Prostate gland (tissue), 2 donors: Measurements from ENCODE around the gene PRKD3.

Experiments used
- CTCF ChIP-seq, 4 experiments: fragments of 200-600 bp in 2 of 4; fragments of 450-650 bp in 2 of 4; sonication (generic) in 2 of 4; IDR thresholded peaks; 1 replicate in 3 of 4; 2 replicates in 1 of 4; pipeline ENCODE4 v1.5.1; 2016 to 2019; ENCODE audit warnings: antibody characterized with exemption in 4 of 4, mild to moderate bottlenecking in 2 of 4, moderate library complexity in 2 of 4
- POLR2A ChIP-seq: fragments of 450-650 bp; IDR thresholded peaks from one replicate; pipeline ENCODE4 v1.6.1; 2016; ENCODE audit warnings: antibody characterized with exemption, mild to moderate bottlenecking

DNA sequence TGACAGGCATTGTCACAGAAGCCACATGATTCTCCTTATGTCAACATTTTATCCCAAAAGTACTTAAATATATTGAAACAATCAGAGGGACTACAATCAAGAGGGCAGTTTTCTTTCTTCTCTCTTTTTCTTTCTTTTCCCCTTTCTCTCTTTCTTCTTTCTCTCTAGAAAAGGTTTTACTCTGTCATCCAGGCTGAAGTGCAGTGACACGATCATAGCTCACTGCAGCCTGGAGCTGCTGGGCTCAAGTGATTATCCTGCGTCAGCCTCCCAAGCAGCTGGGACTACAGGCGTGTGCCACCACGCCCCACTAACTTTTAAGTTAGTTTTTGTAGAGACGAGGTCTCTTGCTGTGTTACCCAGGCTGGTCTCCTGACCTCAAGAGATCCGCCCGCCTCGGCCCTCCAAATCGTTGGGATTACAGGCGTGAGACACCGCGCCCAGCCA, 1.0 kb upstream of the PRKD3 start:
- TF ChIP-seq CTCF (IDR thresholded peaks at IDR 0.05) (no peak), POLR2A (no peak)
